NCI-H1092 (cell line): Measurements from ENCODE around the gene SERPINE3.

Experiments
- DNase-seq: peaks from one replicate; lab custom pipeline; 2025; lab: John Stamatoyannopoulos, UW

The SERPINE3 gene

DNA sequence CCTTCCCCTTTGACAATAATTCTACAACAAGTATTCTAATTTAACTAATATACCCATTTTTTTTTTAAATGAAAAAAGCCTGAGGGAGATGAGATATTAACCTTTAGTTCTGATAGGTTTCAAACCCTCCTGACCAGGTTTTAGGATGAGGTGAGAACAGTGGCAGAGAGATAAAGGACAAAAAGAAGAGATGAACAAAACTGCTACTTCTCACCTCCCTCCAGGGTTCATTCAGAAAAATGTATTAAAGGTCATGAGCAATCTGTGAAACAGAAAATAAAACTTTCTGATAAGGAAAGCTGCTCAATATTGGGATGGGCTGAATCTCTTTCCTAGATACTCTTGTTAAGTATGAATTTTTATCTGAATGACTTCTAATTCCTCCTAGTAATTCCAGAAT is 24.1 kb downstream of the SERPINE3 start:
- no peak for DNase-seq

DNA sequence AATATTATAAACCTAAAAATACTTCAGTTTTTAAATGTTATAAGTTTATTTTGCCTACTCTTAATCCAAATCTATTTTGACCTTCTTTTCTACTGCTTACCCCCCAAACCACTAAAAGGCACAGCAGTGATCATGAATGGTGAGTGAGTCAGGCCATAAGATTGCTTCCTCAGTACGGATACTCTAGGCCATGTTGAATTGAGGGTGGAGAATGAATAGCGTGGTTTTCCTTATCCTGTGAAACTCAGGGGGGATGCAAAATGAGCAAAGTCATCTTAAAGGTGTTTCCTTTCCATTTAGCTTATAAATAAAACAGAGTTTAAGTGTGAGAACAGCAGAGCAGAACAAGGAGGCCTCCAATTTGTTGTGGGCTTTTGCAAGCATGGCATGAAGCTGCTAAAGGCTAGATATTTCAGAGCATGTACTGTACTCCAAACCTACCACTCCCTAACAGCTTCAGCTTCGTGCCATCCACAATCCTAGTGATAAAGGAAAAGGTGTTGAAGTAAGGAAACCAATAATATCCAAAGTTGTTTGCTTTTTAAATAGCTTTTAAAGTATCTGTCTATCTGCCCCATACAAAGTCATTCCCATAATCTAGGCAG is 25.0 kb downstream of the SERPINE3 start:
- DNase-seq: no peak

DNA sequence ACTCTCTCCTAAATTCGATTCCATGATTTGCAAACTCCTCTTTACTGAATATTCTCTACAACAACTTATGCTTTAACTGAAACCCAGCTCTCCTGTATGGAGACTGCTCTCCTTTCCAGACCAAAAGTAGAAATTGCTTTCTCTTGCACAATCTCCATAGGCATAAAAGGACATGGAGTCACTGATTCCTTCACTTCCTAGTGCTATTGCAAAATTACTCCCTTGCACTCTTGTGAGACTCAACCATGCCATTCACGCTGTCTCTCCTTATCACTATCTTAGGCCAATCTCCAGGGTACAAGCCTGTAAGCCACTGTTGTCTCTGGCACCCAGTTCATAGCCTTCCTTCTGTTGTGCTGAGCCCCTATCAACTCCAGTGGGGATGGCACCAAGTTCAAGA is 30.6 kb downstream of the SERPINE3 start:
- no peak for DNase-seq

DNA sequence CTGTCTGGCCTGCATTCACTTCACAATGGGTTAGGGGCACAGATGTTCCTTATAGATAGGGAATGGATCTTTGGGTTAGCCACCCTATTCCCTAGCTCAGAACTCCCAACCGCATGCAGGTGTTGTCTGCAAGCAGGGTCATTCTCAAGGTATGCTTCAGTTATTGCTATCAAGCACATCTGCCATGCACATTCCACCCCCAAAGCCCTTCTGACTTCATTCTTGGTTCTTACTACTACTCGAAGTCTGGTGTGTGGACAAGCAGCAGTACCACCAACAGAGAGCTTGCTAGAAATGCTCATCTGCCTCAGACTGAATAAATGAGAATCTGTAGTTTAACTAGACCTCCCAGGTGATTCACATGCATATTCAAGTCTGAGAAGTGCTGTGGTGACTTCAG is 31.3 kb downstream of the SERPINE3 start:
- DNase-seq: no peak

GRCh38 chr13:51371768-51372399 is 32.4 kb downstream of the SERPINE3 start:
- no peak for DNase-seq

GRCh38 chr13:51373451-51373850 is 34.0 kb downstream of the SERPINE3 start:
- no peak for DNase-seq

GRCh38 chr13:51380269-51380668 is 40.8 kb downstream of the SERPINE3 start:
- DNase-seq: peak; percentile 14

GRCh38 chr13:51385114-51385513 is 45.6 kb downstream of the SERPINE3 start:
- DNase-seq: no peak

DNA sequence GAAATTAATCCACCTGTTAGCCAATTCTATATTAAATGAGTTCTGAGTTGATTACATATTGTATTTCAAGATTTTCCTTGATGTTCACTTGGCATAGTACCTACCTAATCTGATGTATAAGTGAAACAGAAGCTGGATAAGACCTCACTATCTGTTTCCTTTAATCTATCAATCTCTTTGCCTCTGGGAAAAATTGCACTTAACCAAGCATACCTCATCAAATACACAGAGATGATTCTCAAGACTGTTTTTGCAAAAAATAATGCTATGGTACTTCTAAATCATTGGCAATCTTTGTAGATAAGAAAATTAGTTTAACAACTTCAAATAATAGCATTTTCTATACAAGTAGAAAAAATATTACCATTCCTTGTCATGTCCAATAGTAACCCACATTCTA is 55.2 kb downstream of the SERPINE3 start:
- no peak for DNase-seq

GRCh38 chr13:51396352-51396751 is 56.9 kb downstream of the SERPINE3 start:
- DNase-seq: no peak

DNA sequence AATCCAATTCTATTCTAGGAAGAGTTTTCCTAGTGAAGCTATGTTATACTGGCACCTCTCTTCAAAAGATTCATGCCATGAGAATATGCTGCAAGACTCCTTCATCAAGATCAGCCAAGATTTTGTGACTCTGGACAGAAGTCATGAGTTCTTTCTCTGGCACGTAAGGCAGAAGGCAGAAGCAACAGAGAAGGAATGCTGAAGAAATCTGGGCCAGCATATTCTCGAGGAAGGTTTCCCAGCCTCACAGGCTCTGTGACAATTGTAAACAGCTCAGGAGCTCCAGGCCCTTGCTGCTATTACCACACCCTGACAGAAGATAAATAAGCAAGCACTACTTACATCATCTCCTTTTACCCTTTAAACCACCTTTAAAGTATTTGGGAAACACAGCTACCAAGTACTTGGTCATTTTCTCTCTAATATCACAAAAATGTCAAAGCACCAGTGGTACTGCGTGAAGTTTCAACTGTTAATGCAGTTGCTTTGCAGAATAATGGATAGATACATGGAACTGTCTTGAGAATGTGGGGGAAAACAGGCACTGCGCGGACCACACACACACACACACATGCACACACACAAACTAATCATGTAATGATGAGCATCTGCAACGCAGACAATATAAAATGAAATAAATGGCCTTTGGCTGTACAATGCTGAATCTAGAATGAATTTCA is 57.9 kb downstream of the SERPINE3 start:
- DNase-seq: no peak

DNA sequence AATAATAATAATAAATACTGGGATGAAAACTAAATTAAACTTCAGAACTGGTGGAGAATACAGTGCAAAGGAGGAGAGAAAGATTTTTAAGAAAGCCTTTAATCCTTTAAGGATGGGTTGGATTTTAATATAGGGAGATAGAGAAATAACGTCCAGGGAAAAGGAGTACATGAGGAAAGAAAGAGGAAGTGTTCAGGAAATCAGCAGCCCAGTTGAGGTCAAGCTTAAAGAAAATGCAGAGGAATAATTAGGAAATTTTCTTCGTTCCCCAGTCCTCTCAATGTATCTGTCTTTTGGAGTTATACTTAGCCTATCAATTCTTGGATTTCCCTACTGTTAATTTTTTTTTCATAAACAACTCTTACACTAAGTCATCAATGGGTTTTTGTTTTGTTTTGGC is 65.7 kb downstream of the SERPINE3 start:
- DNase-seq: no peak

DNA sequence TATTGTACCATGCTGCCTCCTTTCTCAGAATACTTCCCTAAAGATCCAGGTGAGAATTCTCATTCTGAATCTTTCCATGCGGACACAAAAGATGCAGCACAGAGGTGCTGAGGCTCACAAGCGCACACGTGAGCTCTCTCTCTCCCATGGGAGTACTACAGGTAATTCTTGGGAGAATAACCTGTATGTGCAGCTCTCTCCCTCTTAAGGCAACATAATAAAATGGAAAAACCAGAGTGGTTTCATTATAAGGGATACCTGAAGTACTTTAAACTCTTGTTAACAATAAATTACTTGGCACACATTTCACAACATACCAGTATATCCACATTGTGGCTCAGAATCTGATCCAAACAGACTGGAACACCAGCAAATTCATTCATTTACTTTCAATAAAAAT is 72.9 kb downstream of the SERPINE3 start:
- no peak for DNase-seq
